Fibroblast of pulmonary artery (primary cell): ENCODE measurements around the gene IQCN.

ENCODE experiments used
- DNase-seq: peaks from one replicate; pipeline ENCODE4 v3.0.0-alpha.2; 2010; ENCODE audit warnings: low read depth
- H3K4me3 ChIP-seq: replicated peaks from 2 replicates; pipeline ENCODE4 v1.5.1; 2011; ENCODE audit warnings: low read depth, mild to moderate bottlenecking, control low read depth, low read length, moderate library complexity
- CTCF ChIP-seq: IDR thresholded peaks from 2 replicates; pipeline ENCODE4 v1.5.1; 2011; ENCODE audit warnings: mild to moderate bottlenecking, control low read depth, low read length, inconsistent platforms; ENCODE audit errors: missing control alignments

IQCN gene

GRCh38 chr19:18271433-18271841, 2.8 kb downstream of the IQCN start:
- TF ChIP-seq CTCF = no peak
- no peak for DNase-seq
- H3K4me3 ChIP-seq = no peak overlapping the region

DNA sequence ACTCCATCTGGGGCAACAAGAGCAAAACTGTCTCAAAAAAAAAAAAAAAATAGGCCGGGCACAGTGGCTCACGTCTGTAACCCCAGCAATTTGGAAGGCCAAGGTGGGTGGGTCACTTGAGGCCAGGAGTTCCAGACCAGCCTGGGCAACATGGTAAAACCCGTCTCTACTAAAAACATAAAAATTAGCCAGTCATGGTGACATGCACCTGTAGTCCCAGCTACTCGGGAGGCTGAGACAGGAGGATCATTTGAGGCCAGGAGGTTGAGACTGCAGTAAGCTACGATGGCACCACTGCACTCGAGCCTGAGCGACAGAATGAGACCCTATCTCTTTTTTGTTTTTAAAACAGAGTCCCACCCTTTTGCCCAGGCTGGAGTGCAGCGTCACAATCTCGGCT, 3.9 kb downstream of the IQCN start:
- no peak overlapping the region for H3K4me3 ChIP-seq
- no peak for TF ChIP-seq CTCF
- DNase-seq = no peak

- no peak for TF ChIP-seq CTCF
- no peak for DNase-seq
These were observed 5.1 kb downstream of the IQCN start for GRCh38 chr19:18269070-18269723.

DNA sequence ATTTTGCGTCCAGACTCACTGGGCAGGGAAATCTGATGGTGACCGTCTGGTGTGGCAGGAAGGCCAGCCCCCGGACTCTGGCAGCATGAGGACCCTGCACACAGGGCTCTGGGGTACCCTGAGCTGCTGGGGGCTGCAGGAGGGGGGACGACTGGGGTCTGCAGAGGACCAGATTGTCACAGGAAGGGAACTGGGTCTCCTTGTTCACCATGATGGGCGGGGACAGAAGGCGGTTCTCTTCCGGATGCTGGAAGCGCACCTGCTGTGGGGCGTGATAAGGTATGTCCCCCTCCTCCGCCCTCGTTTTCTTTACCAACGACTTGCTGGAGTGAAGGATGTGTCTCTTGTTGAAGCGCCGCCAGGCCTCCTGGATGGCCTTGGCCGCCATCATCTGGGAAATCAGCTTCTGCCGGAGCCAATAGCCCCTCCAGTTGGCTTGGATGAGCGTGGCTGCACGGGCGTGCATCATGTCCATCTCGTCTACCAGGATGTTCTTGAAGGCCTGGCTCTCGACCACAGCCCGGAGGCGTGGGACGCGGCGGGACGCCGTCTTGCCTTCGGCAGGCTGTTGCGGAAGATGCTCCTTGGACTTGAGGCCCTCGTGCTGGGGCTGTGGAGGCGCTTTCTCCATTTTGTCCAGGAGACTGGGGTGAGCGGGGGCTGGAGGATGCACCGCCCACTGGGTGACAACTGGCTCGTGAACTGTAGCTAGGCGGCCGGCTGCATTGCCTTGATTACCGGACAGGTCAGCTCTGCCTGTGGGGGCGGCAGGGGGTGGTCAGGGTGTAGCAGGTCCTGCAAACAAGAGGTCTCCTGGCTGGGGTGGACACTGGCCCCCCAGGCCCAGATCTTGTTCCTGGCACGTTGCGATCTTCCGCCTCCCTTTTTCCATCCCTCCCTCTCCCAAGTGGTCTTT, 7.2 kb downstream of the IQCN start:
- no peak overlapping the region for H3K4me3 ChIP-seq
- DNase-seq = no peak
- no peak for TF ChIP-seq CTCF

More at GRCh38 chr19:18269070-18269723, 5.1 kb downstream of the IQCN start:
- no peak overlapping the region for H3K4me3 ChIP-seq

- TF ChIP-seq CTCF = no peak
- H3K4me3 ChIP-seq = no peak overlapping the region
- DNase-seq = no peak
These were observed 8.7 kb downstream of the IQCN start for GRCh38 chr19:18265582-18265981.

DNA sequence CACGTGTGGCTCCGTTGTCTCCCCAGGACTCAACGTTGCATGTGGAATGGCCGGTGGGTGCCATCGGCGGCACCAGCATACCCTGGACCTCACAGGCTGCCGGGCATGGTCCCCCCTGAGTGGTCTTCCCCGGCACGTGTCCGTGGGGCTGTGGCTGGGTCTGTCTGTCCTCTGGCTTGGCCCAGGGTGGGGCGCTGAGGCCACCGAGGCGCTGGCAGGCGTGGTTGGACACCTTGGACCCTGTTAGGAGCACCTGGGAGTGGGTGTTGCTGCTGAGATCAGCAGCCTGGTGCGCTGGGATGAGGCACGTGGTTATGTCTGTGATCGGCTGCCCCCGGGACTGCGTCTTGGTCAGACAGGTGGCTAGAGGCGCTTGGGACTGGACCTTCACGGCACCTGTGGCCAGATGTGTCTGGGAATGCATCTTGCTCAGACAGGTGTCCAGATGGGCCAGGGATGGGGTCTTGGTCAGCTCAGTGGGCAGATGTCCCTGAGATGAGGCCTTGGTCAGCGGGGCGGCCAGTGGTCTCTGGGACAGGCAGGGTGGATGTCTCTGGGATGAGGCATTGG, 9.2 kb downstream of the IQCN start:
- H3K4me3 ChIP-seq = no peak overlapping the region
- DNase-seq = no peak
- no peak for TF ChIP-seq CTCF
